Naive thymus-derived CD4-positive, alpha-beta T cell (primary cell): ENCODE data around the gene RNF144B. TPM values are rescaled to one million over a fixed set of nuclear protein-coding genes. Genes with fewer than 3 reads are reported as not detected.
A peak's percentile ranks its signal among the peaks of the same experiment; 100 is the strongest.

Experiments
- ATAC-seq: fragments of 150-1000 bp; cut with Tn5 transposase; 2 replicates; pipeline ENCODE4 v1.10.0; 2021; ENCODE audit warnings: mild to moderate bottlenecking, moderate library complexity
- CTCF ChIA-PET: fragments of 350-600 bp; sonication (Branson Sonifier 250); formaldehyde crosslinking; loops from one replicate; lab custom pipeline; 2021; ENCODE audit warnings: antibody characterized with exemption; lab: Charles Lee
- POLR2A ChIA-PET: fragments of 350-600 bp; sonication (Branson Sonifier 250); formaldehyde crosslinking; loops from one replicate; lab custom pipeline; 2021; ENCODE audit warnings: antibody characterized with exemption, inconsistent platforms; lab: Charles Lee
- DNase-seq, 9 donors: peaks; one replicate each; pipeline versions ENCODE4 v3.0.0 to v3.0.0-alpha.2; 2020 to 2022; ENCODE audit warnings: mixed read lengths in 1 of 9
- H3K27ac ChIP-seq: one replicate; pipeline ENCODE4 v1.7.0; 2013; ENCODE audit warnings: mild to moderate bottlenecking, low read depth, low read length, moderate library complexity
- H3K27me3 ChIP-seq, 2 donors: one replicate each; pipeline ENCODE4 v1.7.0; 2013; ENCODE audit warnings: low read length in 2 of 2, mild to moderate bottlenecking in 2 of 2, moderate library complexity in 2 of 2; ENCODE audit not compliant: control insufficient read depth in 2 of 2, insufficient read depth in 2 of 2
- H3K36me3 ChIP-seq, 3 experiments: 1 replicate in 2 of 3; 2 replicates in 1 of 3; pipeline ENCODE4 v1.7.0; 2013; ENCODE audit warnings: low read length in 3 of 3, mild to moderate bottlenecking in 3 of 3, moderate library complexity in 1 of 3; ENCODE audit not compliant: insufficient read depth in 3 of 3, control insufficient read depth in 2 of 3
- H3K4me1 ChIP-seq, 2 donors: one replicate each; pipeline ENCODE4 v1.7.0; 2013; ENCODE audit warnings: low read length in 2 of 2, mild to moderate bottlenecking in 2 of 2, moderate library complexity in 1 of 2; ENCODE audit not compliant: control insufficient read depth in 2 of 2, insufficient read depth in 2 of 2
- H3K4me3 ChIP-seq: 2 replicates; pipeline ENCODE4 v1.7.0; 2013; ENCODE audit warnings: mild to moderate bottlenecking, low read length
- H3K9me3 ChIP-seq, 3 experiments: 1 replicate in 2 of 3; 2 replicates in 1 of 3; pipeline ENCODE4 v1.7.0; 2013; ENCODE audit warnings: low read length in 3 of 3; ENCODE audit not compliant: control insufficient read depth in 2 of 3
- H3K27ac Mint-ChIP-seq, 9 donors: one replicate each; pipeline ENCODE4 v1.8.0; 2020 to 2022; ENCODE audit warnings: mixed read lengths in 9 of 9, mild to moderate bottlenecking in 8 of 9, moderate library complexity in 5 of 9, inconsistent platforms in 2 of 9
- H3K27me3 Mint-ChIP-seq, 5 donors: one replicate each; pipeline ENCODE4 v1.8.0; 2021 to 2022; ENCODE audit warnings: mixed read lengths in 5 of 5, mild to moderate bottlenecking in 1 of 5
- H3K36me3 Mint-ChIP-seq, 5 donors: one replicate each; pipeline ENCODE4 v1.8.0; 2020 to 2022; ENCODE audit warnings: mixed read lengths in 5 of 5, mild to moderate bottlenecking in 3 of 5, inconsistent platforms in 1 of 5
- H3K4me1 Mint-ChIP-seq, 7 donors: one replicate each; pipeline ENCODE4 v1.8.0; 2020 to 2022; ENCODE audit warnings: mixed read lengths in 7 of 7, mild to moderate bottlenecking in 3 of 7, inconsistent platforms in 1 of 7
- H3K4me3 Mint-ChIP-seq, 10 donors: one replicate each; pipeline ENCODE4 v1.8.0; 2020 to 2022; ENCODE audit warnings: mild to moderate bottlenecking in 10 of 10, mixed read lengths in 10 of 10, moderate library complexity in 6 of 10, inconsistent platforms in 2 of 10
- H3K9me3 Mint-ChIP-seq, 11 donors: one replicate each; pipeline ENCODE4 v1.8.0; 2020 to 2022; ENCODE audit warnings: mixed read lengths in 11 of 11, mild to moderate bottlenecking in 4 of 11, inconsistent platforms in 1 of 11, moderate library complexity in 1 of 11
- intact Hi-C, 2 donors: fragments of 100-400 bp; cut with micrococcal nuclease; formaldehyde crosslinking; loops; one replicate each; pipeline ENCODE4 v1.15.1; 2023
- polyA plus RNA-seq, 2 donors: library from polyadenylated mRNA; unstranded; fragments of 300-500 nt; fragmentation: Illumina TruSeq; gene quantifications; one replicate each; pipeline ENCODE4 v1.2.3, GENCODE V29; 2021
- total RNA-seq, 6 experiments: library from RNA in 5 of 6; stranded (reverse) in 5 of 6; gene quantifications; 1 replicate in 5 of 6; 2 replicates in 1 of 6; pipeline ENCODE4 v1.2.3 and lab custom pipeline; 2021 to 2026

Gene RNF144B
- total and polyA plus RNA-seq, 7 experiments from 2014 or later = 1.5 to 23.5 (median 7.1) TPM

DNA sequence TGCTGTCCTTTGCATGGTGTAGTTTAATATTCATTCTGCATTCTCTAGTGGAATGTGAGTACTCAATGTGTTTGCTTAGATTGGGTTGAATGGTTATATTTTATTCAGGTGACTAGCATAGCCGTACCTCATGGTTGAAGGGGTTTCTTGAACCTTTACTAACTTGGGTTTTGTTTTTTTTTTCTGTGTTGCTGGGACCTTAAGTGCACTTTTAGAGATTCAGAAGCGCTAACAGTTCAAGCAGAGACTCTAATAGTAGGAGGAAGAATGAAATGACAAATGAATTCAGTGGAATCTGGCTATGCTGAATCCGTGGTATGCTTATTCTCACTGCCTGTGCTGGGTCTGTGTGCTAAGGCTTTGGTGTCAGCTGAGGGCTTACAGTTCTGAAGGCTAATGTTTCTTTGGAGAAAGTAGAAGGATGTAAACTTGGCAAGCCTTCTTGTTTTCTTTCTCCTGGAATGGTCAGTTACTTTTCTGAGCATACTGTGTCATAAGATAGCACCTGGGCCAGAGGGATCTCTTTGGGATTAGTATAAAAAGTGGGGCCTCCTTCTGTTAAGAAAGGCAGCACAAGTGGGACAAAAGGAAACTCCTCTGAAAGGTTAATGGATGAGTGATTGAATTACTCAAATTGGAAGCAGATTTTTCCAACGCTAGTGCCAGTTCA, 28.7 kb downstream of the RNF144B start:
- Mint-ChIP-seq H3K27me3 (no peaks in the 10 kb centered on the region), H3K9me3 (peaks cover 0 to 6% (median 0%) of the 10 kb centered on the region in 11 donors), H3K4me1 (peaks cover 0 to 15% (median 5%) of the 10 kb centered on the region in 7 donors), H3K27ac (no peak overlapping the region), H3K36me3 (peaks cover 0 to 42% (median 28%) of the 10 kb centered on the region in 5 donors), H3K4me3 (no peak overlapping the region)
- H3K9me3 ChIP-seq = no peaks in the 10 kb centered on the region
- ChIA-PET POLR2A (no interaction called here), CTCF (no interaction called here)
- no peak overlapping the region for H3K4me3 ChIP-seq
- H3K27me3 ChIP-seq = no peaks in the 10 kb centered on the region
- no peak for ATAC-seq
- H3K4me1 ChIP-seq = no peaks in the 10 kb centered on the region
- no peak for DNase-seq
- no peaks in the 10 kb centered on the region for H3K36me3 ChIP-seq
- intact Hi-C loops = no loop called here
- no peak overlapping the region for H3K27ac ChIP-seq

DNA sequence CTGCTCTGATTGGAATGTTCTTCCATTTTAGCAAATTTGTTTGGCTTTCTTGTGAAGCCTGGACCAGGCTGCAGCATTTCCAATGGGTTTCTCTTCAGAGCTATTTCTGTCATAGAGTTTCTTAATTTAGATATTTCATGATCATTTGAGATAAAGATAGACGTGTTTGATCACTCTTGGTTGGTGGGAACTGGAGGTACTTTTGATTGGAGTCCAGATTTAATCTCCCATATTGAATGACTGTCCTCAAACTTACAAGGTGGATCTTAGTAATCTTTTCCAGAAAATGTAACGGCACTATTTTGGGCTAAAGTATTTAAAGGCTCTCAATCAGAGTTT, 29.2 kb downstream of the RNF144B start:
- POLR2A ChIA-PET = no interaction called here
- Histone ChIP-seq H3K9me3 (no peaks in the 10 kb centered on the region), H3K27me3 (no peaks in the 10 kb centered on the region), H3K4me3 (no peak overlapping the region), H3K36me3 (no peaks in the 10 kb centered on the region), H3K4me1 (no peaks in the 10 kb centered on the region), H3K27ac (no peak overlapping the region)
- no peaks in the 10 kb centered on the region for H3K27me3 Mint-ChIP-seq
- peaks cover 0 to 43% (median 28%) of the 10 kb centered on the region in 5 donors for H3K36me3 Mint-ChIP-seq
- ATAC-seq (no peak), DNase-seq (no peak)
- intact Hi-C loops = no loop called here
- H3K4me3 Mint-ChIP-seq = no peak overlapping the region
- peaks cover 0 to 6% (median 0%) of the 10 kb centered on the region in 11 donors for H3K9me3 Mint-ChIP-seq
- H3K27ac Mint-ChIP-seq = no peak overlapping the region
- CTCF ChIA-PET = no interaction called here
- peaks cover 0 to 15% (median 5%) of the 10 kb centered on the region in 7 donors for H3K4me1 Mint-ChIP-seq

DNA sequence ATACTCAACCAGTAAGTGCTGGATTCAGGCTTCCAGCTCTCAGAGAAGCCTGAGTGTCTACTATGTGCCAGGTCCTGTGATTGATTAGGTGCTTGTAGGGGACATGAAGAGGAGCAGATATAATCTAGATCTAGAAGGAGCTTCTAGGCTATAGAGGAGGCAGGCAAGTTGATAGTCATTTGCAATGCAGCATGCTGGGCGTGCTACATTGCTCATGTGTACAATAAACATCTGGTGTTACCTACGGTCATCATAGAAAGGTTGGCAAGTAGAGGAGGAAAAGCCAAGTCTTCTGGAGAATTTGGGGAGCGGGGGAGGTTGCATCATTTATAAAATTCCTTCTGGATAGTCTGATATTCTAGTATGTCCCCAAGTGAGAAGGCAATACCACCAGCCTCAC, 33.2 kb downstream of the RNF144B start:
- CTCF ChIA-PET = no interaction called here
- H3K4me1 Mint-ChIP-seq = peaks cover 0 to 20% (median 6%) of the 10 kb centered on the region in 7 donors

DNA sequence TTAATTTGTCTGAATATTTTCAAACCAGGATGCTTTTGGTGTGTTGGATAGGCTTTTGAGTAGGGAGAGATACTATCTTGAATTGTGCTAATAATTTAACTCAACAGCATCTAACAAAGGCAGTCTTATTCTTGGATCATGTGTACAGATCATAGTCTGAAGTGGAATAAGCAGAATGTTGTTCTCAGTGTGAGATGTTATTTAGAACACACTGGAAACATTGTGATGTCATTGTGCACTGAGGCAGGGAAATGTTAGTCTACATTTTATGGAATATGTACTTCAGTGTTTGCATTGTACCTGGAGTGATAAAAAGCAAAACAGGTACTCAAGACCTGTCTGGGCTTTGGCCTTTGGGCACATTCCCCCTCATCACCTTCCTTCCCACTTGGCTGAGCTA, 35.0 kb downstream of the RNF144B start:
- no peak overlapping the region for H3K4me3 Mint-ChIP-seq
- no peaks in the 10 kb centered on the region for H3K27me3 ChIP-seq
- intact Hi-C loops = loop anchor here in 1 of 2 donors (1.0 kb wide), 1 partner anchor 21 kb away; no protein-coding TSS in a partner anchor
- no peaks in the 10 kb centered on the region for H3K36me3 ChIP-seq
- H3K4me1 Mint-ChIP-seq = peaks cover 0 to 16% (median 10%) of the 10 kb centered on the region in 7 donors
- peaks cover 0 to 34% (median 4%) of the 10 kb centered on the region in 5 donors for H3K36me3 Mint-ChIP-seq
- H3K27ac ChIP-seq = no peak overlapping the region
- no peaks in the 10 kb centered on the region for H3K4me1 ChIP-seq
- no peak overlapping the region for H3K4me3 ChIP-seq
- no peak for DNase-seq
- no peaks in the 10 kb centered on the region for H3K9me3 ChIP-seq
- POLR2A ChIA-PET = no interaction called here
- no peaks in the 10 kb centered on the region for H3K9me3 Mint-ChIP-seq
- CTCF ChIA-PET = no interaction called here
- H3K27ac Mint-ChIP-seq = no peak overlapping the region
- no peak for ATAC-seq
- no peaks in the 10 kb centered on the region for H3K27me3 Mint-ChIP-seq

More for the DNA sequence above, 33.2 kb downstream of the RNF144B start:
- H3K4me1 ChIP-seq = no peaks in the 10 kb centered on the region
- H3K4me3 ChIP-seq = no peak overlapping the region
- no peaks in the 10 kb centered on the region for H3K9me3 ChIP-seq
- Mint-ChIP-seq H3K27ac (no peak overlapping the region), H3K27me3 (no peaks in the 10 kb centered on the region), H3K9me3 (peaks cover 0 to 5% (median 0%) of the 10 kb centered on the region in 11 donors), H3K4me3 (no peak overlapping the region), H3K36me3 (peaks cover 0 to 41% (median 19%) of the 10 kb centered on the region in 5 donors)
- intact Hi-C loops = no loop called here
- DNase-seq (no peak), ATAC-seq (no peak)
- POLR2A ChIA-PET = no interaction called here
- no peaks in the 10 kb centered on the region for H3K27me3 ChIP-seq
- no peak overlapping the region for H3K27ac ChIP-seq
- no peaks in the 10 kb centered on the region for H3K36me3 ChIP-seq

DNA sequence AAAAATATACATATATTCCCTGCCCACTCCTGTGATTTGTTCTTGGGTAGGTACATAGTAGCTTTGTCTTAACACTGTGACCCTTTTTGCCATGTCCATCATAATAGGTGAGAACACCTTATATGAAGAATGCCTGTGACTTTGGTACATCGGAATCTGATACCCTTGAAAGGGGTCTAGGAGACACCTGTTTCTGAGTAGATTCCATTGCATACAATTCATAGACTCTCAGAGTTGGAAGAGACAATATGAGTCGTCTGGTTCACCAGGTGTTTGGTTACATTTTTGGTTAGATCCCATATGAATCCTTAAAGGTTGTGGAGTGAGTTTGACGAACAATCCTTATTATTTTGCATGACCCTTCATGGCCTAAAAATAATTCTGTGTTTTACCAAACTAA, 36.3 kb downstream of the RNF144B start:
- DNase-seq (no peak), ATAC-seq (no peak)
- intact Hi-C loops = no loop called here
- H3K36me3 Mint-ChIP-seq = peaks cover 0 to 42% (median 17%) of the 10 kb centered on the region in 5 donors
- H3K9me3 ChIP-seq = no peaks in the 10 kb centered on the region
- H3K27me3 ChIP-seq = no peaks in the 10 kb centered on the region
- POLR2A ChIA-PET = no interaction called here
- no peaks in the 10 kb centered on the region for H3K9me3 Mint-ChIP-seq
- H3K27ac ChIP-seq = no peak overlapping the region
- no peak overlapping the region for H3K4me3 ChIP-seq
- no peaks in the 10 kb centered on the region for H3K36me3 ChIP-seq
- peaks cover 0 to 16% (median 12%) of the 10 kb centered on the region in 7 donors for H3K4me1 Mint-ChIP-seq
- no peaks in the 10 kb centered on the region for H3K27me3 Mint-ChIP-seq
- H3K27ac Mint-ChIP-seq = no peak overlapping the region
- H3K4me3 Mint-ChIP-seq = no peak overlapping the region
- CTCF ChIA-PET = no interaction called here
- H3K4me1 ChIP-seq = no peaks in the 10 kb centered on the region

DNA sequence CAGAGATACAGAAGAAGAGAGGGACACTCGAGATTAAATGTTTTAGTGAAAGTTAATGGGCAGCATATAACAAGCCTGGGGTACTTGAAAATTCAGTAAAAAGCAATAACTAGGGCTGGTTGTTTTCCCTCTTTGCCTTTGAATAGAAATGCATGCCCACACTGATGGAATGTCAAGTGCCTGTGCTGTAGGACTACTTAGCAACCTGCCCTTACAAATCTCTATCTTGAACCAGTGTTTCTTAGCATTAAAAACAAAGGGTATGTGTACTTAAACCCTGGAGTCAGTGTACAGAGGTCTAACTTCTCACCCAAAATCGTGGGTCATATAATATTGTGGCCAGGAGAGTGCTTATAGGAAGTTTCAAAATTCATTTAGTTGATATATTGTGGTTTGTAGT, 37.1 kb downstream of the RNF144B start:
- intact Hi-C loops = no loop called here
- POLR2A ChIA-PET = no interaction called here
- no peaks in the 10 kb centered on the region for H3K36me3 ChIP-seq
- no peaks in the 10 kb centered on the region for H3K9me3 ChIP-seq
- no peak for DNase-seq
- H3K4me1 ChIP-seq = no peaks in the 10 kb centered on the region
- no peaks in the 10 kb centered on the region for H3K27me3 Mint-ChIP-seq
- peaks cover 0 to 16% (median 12%) of the 10 kb centered on the region in 7 donors for H3K4me1 Mint-ChIP-seq
- H3K36me3 Mint-ChIP-seq = peaks cover 0 to 44% (median 21%) of the 10 kb centered on the region in 5 donors
- no peak overlapping the region for H3K27ac Mint-ChIP-seq
- no peak overlapping the region for H3K27ac ChIP-seq
- H3K27me3 ChIP-seq = no peaks in the 10 kb centered on the region
- no peaks in the 10 kb centered on the region for H3K9me3 Mint-ChIP-seq
- no peak overlapping the region for H3K4me3 ChIP-seq
- H3K4me3 Mint-ChIP-seq = no peak overlapping the region
- CTCF ChIA-PET = no interaction called here
- ATAC-seq = no peak

DNA sequence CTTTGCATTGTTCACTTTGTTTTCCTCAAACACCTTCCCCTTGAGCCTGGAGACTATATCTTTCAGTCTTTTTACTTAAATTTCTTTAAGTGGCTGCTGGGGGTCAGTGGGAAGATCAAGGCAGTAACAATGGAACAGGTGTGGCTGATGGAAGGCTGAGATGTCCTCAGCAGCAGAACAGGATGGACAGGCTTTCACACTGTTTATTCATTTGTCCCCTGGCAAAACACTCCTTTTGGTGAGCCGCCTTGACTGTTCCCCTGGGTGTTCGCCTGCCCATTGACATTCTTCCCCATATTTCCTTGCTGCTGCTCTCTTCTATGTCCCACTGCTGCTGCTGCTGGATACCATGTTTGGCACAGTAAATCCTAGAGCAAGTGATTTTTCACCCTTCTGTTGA, 38.1 kb downstream of the RNF144B start:
- DNase-seq (no peak), ATAC-seq (no peak)
- Histone ChIP-seq H3K4me3 (no peak overlapping the region), H3K27me3 (no peaks in the 10 kb centered on the region), H3K36me3 (no peaks in the 10 kb centered on the region), H3K9me3 (no peaks in the 10 kb centered on the region), H3K4me1 (no peaks in the 10 kb centered on the region), H3K27ac (no peak overlapping the region)
- Mint-ChIP-seq H3K36me3 (peaks cover 0 to 49% (median 26%) of the 10 kb centered on the region in 5 donors), H3K4me1 (peaks cover 0 to 9% (median 5%) of the 10 kb centered on the region in 7 donors), H3K9me3 (no peaks in the 10 kb centered on the region), H3K27ac (no peak overlapping the region), H3K27me3 (no peaks in the 10 kb centered on the region), H3K4me3 (peak overlapping the region in 1 of 10 donors; percentile 17)
- intact Hi-C loops = no loop called here
- CTCF ChIA-PET = no interaction called here
- POLR2A ChIA-PET = no interaction called here
